Thyroid gland (tissue), 4 donors: ENCODE results near the gene IQCC. TPM values are rescaled to one million over a fixed set of nuclear protein-coding genes. Genes with fewer than 3 reads are reported as not detected.

ENCODE experiments used
- DNase-seq, 2 donors: peaks; one replicate each; pipeline ENCODE4 v3.0.0-alpha.2; 2019
- H3K27ac ChIP-seq, 3 donors: fragments of 200-600 bp; sonication (generic); 1 replicate in 2 of 3; 2 replicates in 1 of 3; pipeline ENCODE4 v1.5.1; 2016 to 2019; ENCODE audit warnings: mild to moderate bottlenecking in 1 of 3, moderate library complexity in 1 of 3
- H3K27me3 ChIP-seq: fragments of 200-600 bp; sonication (generic); one replicate; pipeline ENCODE4 v1.5.1; 2019
- H3K36me3 ChIP-seq, 2 donors: fragments of 200-600 bp; sonication (generic); one replicate each; pipeline ENCODE4 v1.5.1; 2016 to 2019
- H3K4me1 ChIP-seq, 2 donors: fragments of 200-600 bp; sonication (generic); one replicate each; pipeline ENCODE4 v1.5.1; 2017 to 2019
- H3K4me3 ChIP-seq, 3 donors: fragments of 200-600 bp; sonication (generic); replicated peaks in 1 of 3; 1 replicate in 2 of 3; 2 replicates in 1 of 3; pipeline ENCODE4 v1.5.1; 2016; ENCODE audit warnings: mild to moderate bottlenecking in 1 of 3
- H3K9me3 ChIP-seq: fragments of 200-600 bp; sonication (generic); one replicate; pipeline ENCODE4 v1.5.1; 2017
- POLR2A ChIP-seq, 2 donors: fragments of 450-650 bp; IDR thresholded peaks; one replicate each; pipeline ENCODE4 v1.6.1; 2017; ENCODE audit warnings: antibody characterized with exemption in 2 of 2, mild to moderate bottlenecking in 2 of 2, moderate library complexity in 1 of 2
- WGBS, 2 donors: methylation state at CpG; one replicate each; pipeline ENCODE4 v1.1.5; 2017; 5-methylcytosine and 5-hydroxymethylcytosine counted together
- intact Hi-C: fragments of 100-400 bp; cut with DNase I; formaldehyde crosslinking; loops from one replicate; pipeline ENCODE4 v1.15.1; 2023
- total RNA-seq, 4 donors: library from RNA; depleted of rRNA; stranded (reverse); fragments of >200 nt; gene quantifications; one replicate each; pipeline ENCODE4 v1.2.3, GENCODE V29; 2016
- TF ChIP-seq, protein P1 (sequence below), 6 experiments: fragments of 200-600 bp in 3 of 6; fragments of 450-650 bp in 3 of 6; sonication (generic) in 3 of 6; IDR thresholded peaks; one replicate each; pipeline ENCODE4 v1.5.1; 2016 to 2019; ENCODE audit warnings: antibody characterized with exemption in 6 of 6, mild to moderate bottlenecking in 2 of 6, inconsistent platforms in 1 of 6, moderate library complexity in 1 of 6

The IQCC gene
- total RNA-seq, 4 donors from 2014 or later = 5.4 to 8.4 (median 6.7) TPM

DNA sequence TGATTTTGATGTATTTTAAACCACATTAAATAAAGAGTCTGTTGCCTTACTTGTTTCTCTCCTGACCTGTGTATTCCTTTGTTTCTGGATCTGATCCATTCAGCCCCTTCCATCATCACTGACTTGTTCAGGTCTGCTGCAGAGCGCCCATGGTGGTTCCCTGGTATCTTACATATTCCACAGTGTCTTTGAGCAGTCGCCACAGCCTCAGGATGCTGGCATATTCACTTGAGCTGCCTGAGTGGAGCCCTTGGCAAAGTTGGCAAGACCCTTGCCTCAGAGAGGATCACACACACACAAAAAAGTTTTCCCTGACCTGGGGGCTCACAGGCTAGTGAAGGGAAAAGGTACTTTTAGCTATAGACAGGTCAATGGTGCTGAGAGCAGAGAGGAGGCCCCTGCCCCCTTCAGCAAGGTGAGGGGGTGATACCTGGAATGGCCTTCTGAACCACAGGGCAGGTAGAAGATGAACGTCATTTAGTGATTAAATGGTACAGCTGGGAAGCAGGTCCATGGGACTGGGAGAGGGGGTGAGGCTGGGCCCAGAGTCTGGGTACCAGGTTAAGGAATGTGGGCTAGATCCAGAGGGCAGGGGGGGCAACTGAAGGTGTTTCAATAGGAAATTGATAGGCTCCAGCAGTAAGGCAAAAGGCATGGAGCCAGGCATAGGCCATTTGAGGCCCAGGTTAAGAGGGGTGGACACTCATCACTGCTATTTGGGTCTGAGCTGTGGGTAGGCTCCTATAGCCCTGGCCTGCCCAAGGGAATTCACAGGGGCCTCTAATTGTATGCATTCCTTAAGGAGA is 7.0 kb upstream of the IQCC start:
- H3K9me3 ChIP-seq = no peaks in the 10 kb centered on the region
- H3K27me3 ChIP-seq = no peaks in the 10 kb centered on the region
- no peak overlapping the region for H3K4me3 ChIP-seq
- H3K27ac ChIP-seq = no peak overlapping the region
- peaks cover 12 to 25% of the 10 kb centered on the region in 2 donors for H3K4me1 ChIP-seq
- TF ChIP-seq, protein P1, sequence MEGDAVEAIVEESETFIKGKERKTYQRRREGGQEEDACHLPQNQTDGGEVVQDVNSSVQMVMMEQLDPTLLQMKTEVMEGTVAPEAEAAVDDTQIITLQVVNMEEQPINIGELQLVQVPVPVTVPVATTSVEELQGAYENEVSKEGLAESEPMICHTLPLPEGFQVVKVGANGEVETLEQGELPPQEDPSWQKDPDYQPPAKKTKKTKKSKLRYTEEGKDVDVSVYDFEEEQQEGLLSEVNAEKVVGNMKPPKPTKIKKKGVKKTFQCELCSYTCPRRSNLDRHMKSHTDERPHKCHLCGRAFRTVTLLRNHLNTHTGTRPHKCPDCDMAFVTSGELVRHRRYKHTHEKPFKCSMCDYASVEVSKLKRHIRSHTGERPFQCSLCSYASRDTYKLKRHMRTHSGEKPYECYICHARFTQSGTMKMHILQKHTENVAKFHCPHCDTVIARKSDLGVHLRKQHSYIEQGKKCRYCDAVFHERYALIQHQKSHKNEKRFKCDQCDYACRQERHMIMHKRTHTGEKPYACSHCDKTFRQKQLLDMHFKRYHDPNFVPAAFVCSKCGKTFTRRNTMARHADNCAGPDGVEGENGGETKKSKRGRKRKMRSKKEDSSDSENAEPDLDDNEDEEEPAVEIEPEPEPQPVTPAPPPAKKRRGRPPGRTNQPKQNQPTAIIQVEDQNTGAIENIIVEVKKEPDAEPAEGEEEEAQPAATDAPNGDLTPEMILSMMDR (IDR thresholded peaks at IDR 0.05) = no peak
- no peak for TF ChIP-seq POLR2A (IDR thresholded peaks at IDR 0.05)
- intact Hi-C loops = no loop called here
- 88 to 90% methylated on average over 3 of the region's 3 CpGs for WGBS, 2 donors
- H3K36me3 ChIP-seq = peaks cover 32% of the 10 kb centered on the region in 2 donors
- no peak for DNase-seq

DNA sequence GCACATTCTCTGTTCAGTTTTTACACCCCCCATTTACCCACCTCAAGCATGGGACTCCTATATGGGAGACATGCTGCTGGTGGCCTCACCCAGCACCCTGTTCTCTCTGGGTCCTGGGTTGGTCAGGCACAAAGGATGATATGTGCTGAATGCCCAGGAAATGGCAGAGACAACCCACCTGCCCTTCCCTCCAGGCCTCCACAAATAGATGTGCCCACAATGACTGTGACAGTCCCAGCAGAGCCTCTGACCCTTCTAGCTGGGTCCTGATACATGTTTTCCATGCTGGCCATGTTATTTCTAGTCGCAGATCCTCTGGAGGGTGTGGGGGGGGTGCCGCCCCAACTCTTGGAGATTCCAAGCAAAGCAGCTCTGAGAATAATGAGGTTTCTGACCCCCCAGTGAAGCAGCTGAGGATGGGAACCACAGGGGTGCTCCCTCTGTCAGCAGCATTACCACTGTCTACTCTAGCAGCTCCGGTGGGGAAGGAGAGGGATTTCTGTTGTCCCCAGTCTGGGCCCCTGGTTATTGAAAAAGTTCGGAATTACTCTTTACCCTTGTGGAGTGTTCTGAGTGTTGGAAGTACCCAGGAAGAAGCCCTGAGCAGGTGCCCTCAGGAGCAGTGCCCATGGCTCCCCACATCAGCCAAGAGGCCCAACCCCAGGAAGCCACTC is 6.3 kb upstream of the IQCC start:
- WGBS, 2 donors = 54 to 78% methylated on average over 4 of the region's 4 CpGs
- intact Hi-C loops = no loop called here
- H3K4me1 ChIP-seq = peaks cover 12 to 25% of the 10 kb centered on the region in 2 donors

DNA sequence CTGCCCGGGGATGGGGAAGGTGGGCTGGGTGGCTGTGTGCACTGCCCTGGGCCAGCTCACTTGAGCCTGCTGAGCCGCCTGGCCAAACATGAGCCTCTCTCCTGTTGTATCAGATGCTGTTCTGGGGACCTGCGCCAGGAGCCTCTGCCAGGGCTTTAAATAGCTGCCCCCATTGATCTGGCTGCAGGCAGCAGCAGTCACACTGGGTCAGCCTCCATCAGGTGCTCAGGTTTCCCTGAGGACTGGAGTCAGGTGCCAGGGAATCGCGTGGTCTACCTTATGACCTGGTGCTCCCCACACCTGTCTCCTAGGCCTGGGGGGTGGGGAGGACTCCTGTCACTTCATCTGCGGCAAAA is 5.8 kb upstream of the IQCC start:
- intact Hi-C loops = no loop called here
- H3K27ac ChIP-seq = peak overlapping the region in 2 of 3 donors; percentile 35 to 74
- H3K27me3 ChIP-seq = no peaks in the 10 kb centered on the region
- DNase-seq = peak; percentile 62 to 77
- H3K36me3 ChIP-seq = peaks cover 19 to 20% of the 10 kb centered on the region in 2 donors
- H3K4me3 ChIP-seq = no peak overlapping the region
- H3K4me1 ChIP-seq = peaks cover 12 to 26% of the 10 kb centered on the region in 2 donors
- WGBS, 2 donors = 28 to 38% methylated on average over 3 to 4 of the region's 6 CpGs
- TF ChIP-seq POLR2A (IDR thresholded peaks at IDR 0.05) = no peak
- TF ChIP-seq, protein P1 (IDR thresholded peaks at IDR 0.05) = no peak
- no peaks in the 10 kb centered on the region for H3K9me3 ChIP-seq

More for the DNA sequence above, 6.3 kb upstream of the IQCC start:
- no peak overlapping the region for H3K27ac ChIP-seq
- DNase-seq = no peak
- no peaks in the 10 kb centered on the region for H3K27me3 ChIP-seq
- peaks cover 25% of the 10 kb centered on the region in 2 donors for H3K36me3 ChIP-seq
- no peak overlapping the region for H3K4me3 ChIP-seq
- TF ChIP-seq, protein P1 (IDR thresholded peaks at IDR 0.05) = no peak
- TF ChIP-seq POLR2A (IDR thresholded peaks at IDR 0.05) = no peak
- H3K9me3 ChIP-seq = no peaks in the 10 kb centered on the region

DNA sequence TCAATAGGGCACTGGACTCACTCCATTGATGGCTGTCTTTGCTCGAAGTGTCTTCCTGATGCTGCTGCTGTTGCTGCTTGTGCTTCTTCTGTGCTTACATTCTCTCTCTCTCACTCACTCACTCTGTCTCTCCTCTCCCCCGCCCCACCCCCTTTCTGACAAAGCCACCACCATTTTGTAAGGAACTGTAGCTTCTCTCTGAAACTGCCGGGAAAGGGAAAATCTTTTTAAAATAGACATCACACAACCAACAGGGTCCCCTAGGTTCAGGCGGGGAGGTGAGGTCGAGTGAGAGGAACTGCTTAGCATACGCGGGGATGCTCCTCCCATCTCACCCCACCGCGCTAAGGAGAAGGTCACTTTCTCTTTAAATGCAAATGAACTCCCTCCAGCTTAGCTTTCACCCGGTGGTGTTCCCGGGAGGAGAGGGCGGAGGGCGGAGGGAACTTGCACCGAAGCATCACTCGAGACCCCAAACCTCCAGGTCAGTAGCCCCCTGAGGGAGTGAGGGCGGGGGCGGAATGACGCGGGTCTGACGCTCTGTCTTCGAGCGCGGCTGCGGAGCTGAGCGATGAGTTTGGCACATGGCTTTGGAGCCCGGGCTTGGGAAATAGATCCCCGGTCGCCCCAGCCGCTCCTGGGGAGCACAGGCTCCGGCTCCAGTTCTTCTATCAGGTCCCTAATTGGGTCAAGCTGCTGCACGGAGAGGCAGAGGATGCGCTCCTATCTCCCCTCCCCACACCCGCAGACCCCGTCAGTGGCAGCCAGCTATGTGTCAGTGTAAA is 5.1 kb upstream of the IQCC start, which contains the start of gene CCDC28B:
Gene CCDC28B, plus strand, starts transcription at position 370 of the 785 bp plus-strand sequence. CDS start 1,341 bp downstream, outside the sequence.
- peak; percentile 43 to 49 for DNase-seq

More for the DNA sequence above, 5.1 kb upstream of the IQCC start, which contains the start of gene CCDC28B:
- 1% methylated on average over 19 to 23 of the region's 34 CpGs for WGBS, 2 donors
- TF ChIP-seq, protein P1 (IDR thresholded peaks at IDR 0.05) = no peak
- peak in 1 of 2 donors; percentile 14 for TF ChIP-seq POLR2A (IDR thresholded peaks at IDR 0.05)
- Histone ChIP-seq H3K36me3 (peaks cover 12 to 14% of the 10 kb centered on the region in 2 donors), H3K4me1 (peaks cover 17 to 32% of the 10 kb centered on the region in 2 donors), H3K27me3 (no peaks in the 10 kb centered on the region), H3K9me3 (no peaks in the 10 kb centered on the region), H3K4me3 (peak within 1 kb of the TSS in 2 of 3 donors; percentile 28 to 58), H3K27ac (peak within 1 kb of the TSS; percentile 31 to 74 (median 35))
- intact Hi-C loops = no loop called here
